Measurements from ENCODE around the gene TMEM161A. TPM values are rescaled to one million over a fixed set of nuclear protein-coding genes. Genes with fewer than 3 reads are reported as not detected.

TMEM161A gene
- total RNA-seq, 2 donors from 2014 or later = 17.6 to 33.6 TPM

DNA sequence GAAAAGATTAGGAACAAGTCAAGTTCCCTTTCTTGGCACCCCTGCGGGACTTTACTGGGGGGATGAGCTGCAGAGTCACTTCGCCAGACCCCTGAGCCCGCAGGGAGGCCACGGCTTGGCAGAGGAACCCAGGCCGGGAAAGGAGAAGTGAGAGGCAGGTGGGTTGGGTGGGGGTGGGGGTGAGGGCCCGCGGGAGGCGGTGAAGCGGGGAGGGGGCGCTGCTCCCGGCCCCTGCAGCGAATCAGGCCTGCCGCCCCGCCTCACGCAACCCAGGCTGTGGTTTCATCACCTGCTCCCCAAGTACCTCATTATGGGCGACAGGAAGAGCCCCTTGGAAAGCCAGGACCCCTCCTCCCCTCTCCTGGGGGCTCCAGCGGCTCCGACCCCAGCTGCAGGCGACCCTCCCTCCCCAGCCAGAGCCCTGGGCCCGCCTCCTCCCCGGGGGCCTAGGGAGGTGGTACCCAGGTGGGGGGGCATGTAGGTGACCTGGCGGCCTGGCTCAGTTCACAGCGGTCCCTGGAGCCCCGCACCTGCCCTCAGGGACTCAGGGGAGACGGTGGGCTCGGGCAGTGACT, 22.3 kb upstream of the TMEM161A start:
- no peak overlapping the region for H3K27ac ChIP-seq
- H3K4me3 ChIP-seq = no peak overlapping the region
- TF ChIP-seq, protein P1, sequence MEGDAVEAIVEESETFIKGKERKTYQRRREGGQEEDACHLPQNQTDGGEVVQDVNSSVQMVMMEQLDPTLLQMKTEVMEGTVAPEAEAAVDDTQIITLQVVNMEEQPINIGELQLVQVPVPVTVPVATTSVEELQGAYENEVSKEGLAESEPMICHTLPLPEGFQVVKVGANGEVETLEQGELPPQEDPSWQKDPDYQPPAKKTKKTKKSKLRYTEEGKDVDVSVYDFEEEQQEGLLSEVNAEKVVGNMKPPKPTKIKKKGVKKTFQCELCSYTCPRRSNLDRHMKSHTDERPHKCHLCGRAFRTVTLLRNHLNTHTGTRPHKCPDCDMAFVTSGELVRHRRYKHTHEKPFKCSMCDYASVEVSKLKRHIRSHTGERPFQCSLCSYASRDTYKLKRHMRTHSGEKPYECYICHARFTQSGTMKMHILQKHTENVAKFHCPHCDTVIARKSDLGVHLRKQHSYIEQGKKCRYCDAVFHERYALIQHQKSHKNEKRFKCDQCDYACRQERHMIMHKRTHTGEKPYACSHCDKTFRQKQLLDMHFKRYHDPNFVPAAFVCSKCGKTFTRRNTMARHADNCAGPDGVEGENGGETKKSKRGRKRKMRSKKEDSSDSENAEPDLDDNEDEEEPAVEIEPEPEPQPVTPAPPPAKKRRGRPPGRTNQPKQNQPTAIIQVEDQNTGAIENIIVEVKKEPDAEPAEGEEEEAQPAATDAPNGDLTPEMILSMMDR (IDR thresholded peaks at IDR 0.05) = no peak
- no peaks in the 10 kb centered on the region for H3K9me3 ChIP-seq
- H3K9ac ChIP-seq (ENCODE audit: low read depth in 2 of 2, low read length in 2 of 2) = no peak overlapping the region
- intact Hi-C loops (cut with DNase I) = no loop called here
- H3K27me3 ChIP-seq = no peaks in the 10 kb centered on the region
- no peak for DNase-seq
- H3K36me3 ChIP-seq = no peaks in the 10 kb centered on the region
- H3K4me1 ChIP-seq = no peaks in the 10 kb centered on the region

DNA sequence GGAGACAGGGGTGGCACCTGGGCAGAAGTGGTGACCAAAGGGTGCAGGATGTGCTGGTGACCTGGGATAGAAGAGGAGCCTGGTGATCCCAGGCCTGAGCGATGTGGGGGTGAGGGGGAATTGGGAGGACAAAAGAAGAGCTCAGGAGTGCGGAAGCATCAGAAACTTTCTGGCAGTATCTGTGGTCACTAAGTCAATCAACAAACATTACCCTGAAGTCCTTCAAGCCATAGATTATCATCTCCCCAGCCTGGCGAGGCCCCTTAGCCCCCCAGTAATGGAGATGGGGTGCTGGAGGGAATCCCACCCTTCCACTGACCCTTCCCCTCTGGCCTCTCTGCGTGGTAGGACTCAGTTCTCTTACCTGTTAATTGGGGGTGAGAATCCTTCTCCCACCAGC, 21.3 kb upstream of the TMEM161A start:
- Histone ChIP-seq H3K4me1 (no peaks in the 10 kb centered on the region), H3K9me3 (no peaks in the 10 kb centered on the region), H3K4me3 (no peak overlapping the region), H3K27me3 (no peaks in the 10 kb centered on the region), H3K9ac (ENCODE audit: low read depth in 2 of 2, low read length in 2 of 2) (no peak overlapping the region), H3K36me3 (no peaks in the 10 kb centered on the region), H3K27ac (no peak overlapping the region)
- intact Hi-C loops (cut with DNase I) = no loop called here
- no peak for DNase-seq
- TF ChIP-seq, protein P1 (IDR thresholded peaks at IDR 0.05) = no peak

DNA sequence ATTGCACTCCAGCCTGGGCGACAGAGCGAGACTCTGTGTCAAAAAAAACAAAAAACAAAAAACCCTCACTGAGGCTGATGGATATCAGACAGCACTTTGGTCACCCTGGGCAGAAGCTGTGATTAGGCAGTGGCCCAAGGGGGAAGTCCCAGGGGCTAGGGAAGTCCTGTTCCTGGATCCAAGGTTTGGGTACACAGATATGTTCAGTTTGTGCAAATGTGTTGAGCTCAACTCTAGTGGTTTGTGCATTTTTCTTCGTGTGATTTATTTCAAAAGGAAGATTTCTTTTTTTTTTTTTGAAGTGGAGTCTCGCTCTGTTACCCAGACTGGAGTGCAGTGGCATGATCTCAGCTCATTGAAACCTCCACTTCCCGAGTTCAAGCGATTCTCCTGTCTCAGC, 19.5 kb upstream of the TMEM161A start:
- H3K4me1 ChIP-seq = no peaks in the 10 kb centered on the region
- no peak overlapping the region for H3K9ac ChIP-seq (ENCODE audit: low read depth in 2 of 2, low read length in 2 of 2)
- H3K9me3 ChIP-seq = no peaks in the 10 kb centered on the region
- no peaks in the 10 kb centered on the region for H3K27me3 ChIP-seq
- intact Hi-C loops (cut with DNase I) = no loop called here
- H3K27ac ChIP-seq = no peak overlapping the region
- no peaks in the 10 kb centered on the region for H3K36me3 ChIP-seq
- TF ChIP-seq, protein P1 (IDR thresholded peaks at IDR 0.05) = no peak
- no peak for DNase-seq
- H3K4me3 ChIP-seq = no peak overlapping the region

- no peak for DNase-seq
- Histone ChIP-seq H3K4me3 (no peak overlapping the region), H3K4me1 (no peaks in the 10 kb centered on the region), H3K9ac (ENCODE audit: low read depth in 2 of 2, low read length in 2 of 2) (no peak overlapping the region), H3K27me3 (no peaks in the 10 kb centered on the region), H3K9me3 (no peaks in the 10 kb centered on the region), H3K36me3 (no peaks in the 10 kb centered on the region), H3K27ac (no peak overlapping the region)
- intact Hi-C loops (cut with DNase I) = no loop called here
- TF ChIP-seq, protein P1 (IDR thresholded peaks at IDR 0.05) = no peak
Observed at GRCh38 chr19:19155495-19156219, 17.4 kb upstream of the TMEM161A start.

DNA sequence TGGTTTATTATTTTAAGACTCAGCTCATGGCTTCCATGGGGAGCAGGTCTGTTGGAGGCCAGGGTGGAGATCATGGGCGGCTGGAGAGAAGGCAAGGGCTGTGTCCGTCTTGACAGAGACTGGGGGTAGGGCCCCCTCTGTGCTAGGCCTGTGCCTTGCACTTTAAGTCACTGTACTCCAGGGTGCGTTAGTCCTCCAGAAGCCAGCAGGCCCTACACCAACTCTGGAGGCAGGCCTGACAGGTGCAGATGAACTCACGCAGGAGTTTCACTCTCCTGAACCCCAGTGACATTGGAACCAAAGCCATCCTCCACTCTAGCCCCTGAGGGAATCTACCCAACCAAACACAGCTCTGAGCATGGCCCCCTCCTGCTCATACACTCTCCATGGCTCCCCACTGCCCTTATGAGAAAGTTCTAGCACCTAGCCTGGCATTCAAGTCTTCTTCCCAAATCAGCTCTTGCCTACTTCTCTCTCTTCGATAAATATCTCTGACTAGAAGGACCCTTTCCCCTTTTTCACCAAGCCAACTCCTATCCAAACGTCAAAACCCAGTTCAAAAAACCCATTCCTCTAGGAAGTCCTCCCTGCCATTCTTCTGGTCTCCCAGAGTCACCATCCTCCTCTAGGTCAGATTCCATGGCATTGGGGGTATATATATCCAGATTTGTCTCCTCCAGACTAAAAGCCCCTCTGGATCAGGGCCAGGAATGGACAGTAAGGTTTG, 16.7 kb upstream of the TMEM161A start:
- TF ChIP-seq, protein P1 (IDR thresholded peaks at IDR 0.05) = no peak
- no peak for DNase-seq
- no peak overlapping the region for H3K4me3 ChIP-seq
- no peak overlapping the region for H3K9ac ChIP-seq (ENCODE audit: low read depth in 2 of 2, low read length in 2 of 2)
- no peaks in the 10 kb centered on the region for H3K4me1 ChIP-seq
- no peak overlapping the region for H3K27ac ChIP-seq
- intact Hi-C loops (cut with DNase I) = no loop called here
- H3K9me3 ChIP-seq = no peaks in the 10 kb centered on the region
- H3K36me3 ChIP-seq = no peaks in the 10 kb centered on the region
- H3K27me3 ChIP-seq = no peaks in the 10 kb centered on the region
